Omental fat pad (tissue), 4 donors: ENCODE data around the gene MANSC4. TPM values are rescaled to one million over a fixed set of nuclear protein-coding genes. Genes with fewer than 3 reads are reported as not detected.
"Not testable (repeated sequence)": the region's sequence is repeated elsewhere in the genome, so short reads cannot be mapped to it uniquely, and the experiment has no call there.

Experiments used
- ATAC-seq: fragments of 150-250 bp; one replicate; pipeline ENCODE4 v1.9.1; 2016; ENCODE audit warnings: mild to moderate bottlenecking, moderate library complexity; ENCODE audit not compliant: low FRiP score
- DNase-seq: peaks from one replicate; pipeline ENCODE4 v3.0.0-alpha.2; 2019; ENCODE audit warnings: low spot score
- total RNA-seq, 4 donors: library from RNA; depleted of rRNA; stranded (reverse); fragments of >200 nt; gene quantifications; one replicate each; pipeline ENCODE4 v1.1.0, GENCODE V29; 2016
- TF ChIP-seq, protein P1 (sequence below), 3 donors: fragments of 450-650 bp; IDR thresholded peaks; one replicate each; pipeline ENCODE4 v1.5.1; 2016 to 2017; ENCODE audit warnings: antibody characterized with exemption in 3 of 3, mild to moderate bottlenecking in 3 of 3, moderate library complexity in 2 of 3

The MANSC4 gene
- total RNA-seq, 4 donors from 2014 or later, result not detected

GRCh38 chr12:27766587-27766986, 13.4 kb downstream of the MANSC4 start:
- TF ChIP-seq, protein P1, sequence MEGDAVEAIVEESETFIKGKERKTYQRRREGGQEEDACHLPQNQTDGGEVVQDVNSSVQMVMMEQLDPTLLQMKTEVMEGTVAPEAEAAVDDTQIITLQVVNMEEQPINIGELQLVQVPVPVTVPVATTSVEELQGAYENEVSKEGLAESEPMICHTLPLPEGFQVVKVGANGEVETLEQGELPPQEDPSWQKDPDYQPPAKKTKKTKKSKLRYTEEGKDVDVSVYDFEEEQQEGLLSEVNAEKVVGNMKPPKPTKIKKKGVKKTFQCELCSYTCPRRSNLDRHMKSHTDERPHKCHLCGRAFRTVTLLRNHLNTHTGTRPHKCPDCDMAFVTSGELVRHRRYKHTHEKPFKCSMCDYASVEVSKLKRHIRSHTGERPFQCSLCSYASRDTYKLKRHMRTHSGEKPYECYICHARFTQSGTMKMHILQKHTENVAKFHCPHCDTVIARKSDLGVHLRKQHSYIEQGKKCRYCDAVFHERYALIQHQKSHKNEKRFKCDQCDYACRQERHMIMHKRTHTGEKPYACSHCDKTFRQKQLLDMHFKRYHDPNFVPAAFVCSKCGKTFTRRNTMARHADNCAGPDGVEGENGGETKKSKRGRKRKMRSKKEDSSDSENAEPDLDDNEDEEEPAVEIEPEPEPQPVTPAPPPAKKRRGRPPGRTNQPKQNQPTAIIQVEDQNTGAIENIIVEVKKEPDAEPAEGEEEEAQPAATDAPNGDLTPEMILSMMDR (IDR thresholded peaks at IDR 0.05), result no peak
- DNase-seq (no peak), ATAC-seq (no peak)

- DNase-seq (no peak), ATAC-seq (no peak)
- TF ChIP-seq, protein P1 (IDR thresholded peaks at IDR 0.05), result no peak
Observed at GRCh38 chr12:27762757-27763156, 17.3 kb downstream of the MANSC4 start.

- ATAC-seq, result no peak
- DNase-seq, result no peak
- TF ChIP-seq, protein P1 (IDR thresholded peaks at IDR 0.05), result no peak
Observed at GRCh38 chr12:27756670-27757195, 23.3 kb downstream of the MANSC4 start.

- no peak for ATAC-seq
- no peak for DNase-seq
- TF ChIP-seq, protein P1 (IDR thresholded peaks at IDR 0.05), result no peak
Observed at GRCh38 chr12:27754795-27755194, 25.2 kb downstream of the MANSC4 start.

GRCh38 chr12:27751386-27752047, 28.5 kb downstream of the MANSC4 start:
- DNase-seq (no peak), ATAC-seq (no peak)
- TF ChIP-seq, protein P1 (IDR thresholded peaks at IDR 0.05), result no peak

DNA sequence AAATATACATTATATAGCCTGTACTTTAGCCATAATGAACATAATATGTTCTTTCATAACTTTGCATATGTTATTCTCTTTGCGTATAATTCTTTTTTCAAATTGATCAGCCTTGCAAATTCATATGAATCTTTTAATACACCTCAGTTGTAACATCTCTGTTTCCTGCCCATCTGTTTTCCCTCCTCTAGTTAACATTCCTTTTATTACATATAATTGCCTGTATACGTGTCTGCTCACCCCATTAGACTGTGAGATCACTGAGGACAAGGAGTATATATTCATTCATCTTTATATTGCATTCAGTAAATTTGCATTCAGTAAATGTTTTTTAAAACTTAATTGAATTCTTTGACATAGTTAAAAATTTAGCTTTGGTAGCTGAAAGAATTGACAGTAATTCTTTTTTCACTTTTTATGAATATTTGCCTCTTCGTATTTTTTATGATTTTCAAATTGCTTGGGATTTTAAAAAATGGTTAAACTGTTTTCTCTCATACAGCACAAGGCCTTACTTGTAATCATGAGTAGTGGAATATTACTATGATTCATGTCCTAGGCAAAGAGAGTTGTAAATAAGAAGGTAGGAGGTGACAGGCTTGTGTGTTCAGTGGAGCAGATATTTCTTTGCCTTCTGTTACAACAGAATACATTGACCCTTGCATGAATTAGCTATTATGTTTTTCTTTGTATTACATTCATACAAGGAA, 32.8 kb downstream of the MANSC4 start:
- DNase-seq (no peak), ATAC-seq (peak; percentile 67)
- TF ChIP-seq, protein P1 (IDR thresholded peaks at IDR 0.05), result no peak

GRCh38 chr12:27745734-27746133, 34.3 kb downstream of the MANSC4 start:
- ATAC-seq, DNase-seq: not testable (repeated sequence)
